WTC11 (cell line): ENCODE data around the gene PADI6.

Source experiments
- ATF1 ChIP-seq: sonication (generic); formaldehyde crosslinking; IDR thresholded peaks from 2 replicates; pipeline ENCODE4 v1.8.1; 2023; ENCODE audit warnings: mild to moderate bottlenecking, moderate library complexity, missing genetic modification reagents
- ATF3 ChIP-seq: sonication (generic); formaldehyde crosslinking; conservative IDR thresholded peaks from 2 replicates; pipeline ENCODE4 v1.8.1; 2022; ENCODE audit warnings: mild to moderate bottlenecking, missing genetic modification reagents
- CREB1 ChIP-seq: sonication (generic); formaldehyde crosslinking; IDR thresholded peaks from 2 replicates; pipeline ENCODE4 v1.8.0; 2023; ENCODE audit warnings: mild to moderate bottlenecking, missing genetic modification reagents
- CTCF ChIP-seq: fragments of 200-600 bp; IDR thresholded peaks from 2 replicates; pipeline ENCODE4 v1.8.0; 2022; ENCODE audit warnings: antibody characterized with exemption
- E2F1 ChIP-seq: sonication (generic); formaldehyde crosslinking; IDR thresholded peaks from 2 replicates; pipeline ENCODE4 v1.8.0; 2022; ENCODE audit warnings: mild to moderate bottlenecking, missing genetic modification reagents
- E2F4 ChIP-seq: sonication (generic); formaldehyde crosslinking; IDR thresholded peaks from 2 replicates; pipeline ENCODE4 v1.8.1; 2022; ENCODE audit warnings: low read depth, mild to moderate bottlenecking, moderate library complexity, missing genetic modification reagents, borderline replicate concordance
- HMGXB4 ChIP-seq: sonication (generic); formaldehyde crosslinking; IDR thresholded peaks from 2 replicates; pipeline ENCODE4 v1.8.1; 2023; ENCODE audit warnings: mild to moderate bottlenecking, moderate library complexity, missing genetic modification reagents
- MYBL2 ChIP-seq: sonication (generic); formaldehyde crosslinking; IDR thresholded peaks from 2 replicates; pipeline ENCODE4 v1.8.1; 2023; ENCODE audit warnings: mild to moderate bottlenecking, moderate library complexity, missing genetic modification reagents
- NFE2L1 ChIP-seq: sonication (generic); formaldehyde crosslinking; IDR thresholded peaks from 2 replicates; pipeline ENCODE4 v1.8.1; 2023; ENCODE audit warnings: missing genetic modification reagents
- NR2C2 ChIP-seq: sonication (generic); formaldehyde crosslinking; IDR thresholded peaks from 2 replicates; pipeline ENCODE4 v1.8.0; 2022; ENCODE audit warnings: mild to moderate bottlenecking, missing genetic modification reagents
- SP1 ChIP-seq: sonication (generic); formaldehyde crosslinking; conservative IDR thresholded peaks from 2 replicates; pipeline ENCODE4 v1.8.1; 2022; ENCODE audit warnings: missing genetic modification reagents
- TEAD1 ChIP-seq: sonication (generic); formaldehyde crosslinking; IDR thresholded peaks from 2 replicates; pipeline ENCODE4 v1.8.0; 2022; ENCODE audit warnings: mild to moderate bottlenecking, missing genetic modification reagents

- TF ChIP-seq CTCF (no peak), MYBL2 (CRISPR knock-in tag) (no peak), ATF3 (CRISPR knock-in tag) (no peak), NFE2L1 (CRISPR knock-in tag) (no peak), NR2C2 (CRISPR knock-in tag) (no peak), E2F1 (CRISPR knock-in tag) (no peak), SP1 (CRISPR knock-in tag) (no peak), TEAD1 (CRISPR knock-in tag) (no peak), HMGXB4 (CRISPR knock-in tag) (no peak), E2F4 (no peak), CREB1 (CRISPR knock-in tag) (no peak), ATF1 (CRISPR knock-in tag) (no peak)
Observed at GRCh38 chr1:17339521-17339920, 32.5 kb upstream of the PADI6 start.
